ENCODE measurements around the gene TGFBR1. TPM values are rescaled to one million over a fixed set of nuclear protein-coding genes. Genes with fewer than 3 reads are reported as not detected.

Gene TGFBR1
- total RNA-seq, 1 donor from 2014 or later: 138 TPM

- Histone ChIP-seq H3K27me3 (no peaks in the 10 kb centered on the region), H3K36me3 (no peaks in the 10 kb centered on the region), H3K4me1 (peaks cover 3% of the 10 kb centered on the region), H3K9ac (no peak overlapping the region), H3K4me2 (no peak overlapping the region), H3K79me2 (ENCODE audit: low read depth) (peaks cover 100% of the 10 kb centered on the region), H3K4me3 (no peak overlapping the region), H4K20me1 (ENCODE audit: low read depth) (peaks cover 59% of the 10 kb centered on the region), H3F3A (ENCODE audit: low read depth) (no peaks in the 10 kb centered on the region), H3K27ac (no peak overlapping the region), H3K9me3 (ENCODE audit: low read depth) (no peaks in the 10 kb centered on the region), H2AFZ (replicated peaks) (no peak overlapping the region)
- Mint-ChIP-seq H3K27me3 (ENCODE audit: insufficient read depth, low read depth) (no peaks in the 10 kb centered on the region), H3K36me3 (peaks cover 56% of the 10 kb centered on the region), H3K4me1 (peaks cover 6% of the 10 kb centered on the region), H3K27ac (no peak overlapping the region), H3K9me3 (peaks cover 44% of the 10 kb centered on the region), H3K4me3 (no peak overlapping the region)
- TF ChIP-seq EZH2 (IDR thresholded peaks at IDR 0.05) (no peak), CTCF (IDR thresholded peaks at IDR 0.05) (no peak), EZH2phosphoT487 (IDR thresholded peaks at IDR 0.05) (no peak)
- DNase-seq (ENCODE audit: low spot score): no peak
Measured at GRCh38 chr9:99124534-99125255, 19.8 kb downstream of the TGFBR1 start.

- no peaks in the 10 kb centered on the region for H3K9me3 ChIP-seq (ENCODE audit: low read depth)
- no peaks in the 10 kb centered on the region for H3F3A ChIP-seq (ENCODE audit: low read depth)
- peaks cover 38% of the 10 kb centered on the region for H3K9me3 Mint-ChIP-seq
- H3K4me1 ChIP-seq: peaks cover 3% of the 10 kb centered on the region
- H3K4me1 Mint-ChIP-seq: peaks cover 6% of the 10 kb centered on the region
- H3K4me3 Mint-ChIP-seq: no peak overlapping the region
- H3K79me2 ChIP-seq (ENCODE audit: low read depth): peaks cover 100% of the 10 kb centered on the region
- no peak for DNase-seq (ENCODE audit: low spot score)
- no peak overlapping the region for H3K4me3 ChIP-seq
- H3K27me3 ChIP-seq: no peaks in the 10 kb centered on the region
- no peaks in the 10 kb centered on the region for H3K27me3 Mint-ChIP-seq (ENCODE audit: insufficient read depth, low read depth)
- no peaks in the 10 kb centered on the region for H3K36me3 ChIP-seq
- no peak overlapping the region for H3K4me2 ChIP-seq
- no peak overlapping the region for H3K9ac ChIP-seq
- H4K20me1 ChIP-seq (ENCODE audit: low read depth): peaks cover 59% of the 10 kb centered on the region
- no peak overlapping the region for H3K27ac Mint-ChIP-seq
- H3K36me3 Mint-ChIP-seq: peaks cover 58% of the 10 kb centered on the region
- H3K27ac ChIP-seq: no peak overlapping the region
- no peak overlapping the region for H2AFZ ChIP-seq (replicated peaks)
- no peak for TF ChIP-seq CTCF (IDR thresholded peaks at IDR 0.05)
- no peak for TF ChIP-seq EZH2phosphoT487 (IDR thresholded peaks at IDR 0.05)
- TF ChIP-seq EZH2 (IDR thresholded peaks at IDR 0.05): no peak
Measured at GRCh38 chr9:99125446-99125845, 20.5 kb downstream of the TGFBR1 start.

- Mint-ChIP-seq H3K4me3 (no peak overlapping the region), H3K27me3 (ENCODE audit: insufficient read depth, low read depth) (no peaks in the 10 kb centered on the region), H3K4me1 (peaks cover 6% of the 10 kb centered on the region), H3K9me3 (peaks cover 30% of the 10 kb centered on the region), H3K27ac (no peak overlapping the region), H3K36me3 (peaks cover 57% of the 10 kb centered on the region)
- Histone ChIP-seq H3K27me3 (no peaks in the 10 kb centered on the region), H4K20me1 (ENCODE audit: low read depth) (peaks cover 52% of the 10 kb centered on the region), H3K4me1 (no peaks in the 10 kb centered on the region), H3K79me2 (ENCODE audit: low read depth) (peaks cover 100% of the 10 kb centered on the region), H2AFZ (replicated peaks) (no peak overlapping the region), H3K36me3 (no peaks in the 10 kb centered on the region), H3K9ac (no peak overlapping the region), H3K4me2 (no peak overlapping the region), H3K27ac (no peak overlapping the region), H3K9me3 (ENCODE audit: low read depth) (no peaks in the 10 kb centered on the region), H3K4me3 (no peak overlapping the region), H3F3A (ENCODE audit: low read depth) (no peaks in the 10 kb centered on the region)
- TF ChIP-seq CTCF (IDR thresholded peaks at IDR 0.05) (no peak), EZH2phosphoT487 (IDR thresholded peaks at IDR 0.05) (no peak), EZH2 (IDR thresholded peaks at IDR 0.05) (no peak)
- DNase-seq (ENCODE audit: low spot score): no peak
Measured at GRCh38 chr9:99126312-99126711, 21.4 kb downstream of the TGFBR1 start.
